H1 (cell line): Measurements from ENCODE around the gene SMOC2.

ENCODE experiments used
- CBX8 ChIP-seq: fragments of 300-800, 300-1000 bp; sonication (generic); IDR thresholded peaks from 2 replicates; pipeline ENCODE4 v1.7.1; 2016; ENCODE audit warnings: low read depth, low read length, borderline replicate concordance
- CREB1 ChIP-seq: IDR thresholded peaks from 2 replicates; pipeline ENCODE4 v1.6.1; 2012; ENCODE audit warnings: inconsistent platforms
- CTCF ChIP-seq, 3 experiments: IDR thresholded peaks; 1 replicate in 2 of 3; 2 replicates in 1 of 3; pipeline versions ENCODE4 v1.5.1 to v1.6.1; 2011; ENCODE audit warnings: low read length in 3 of 3, mild to moderate bottlenecking in 3 of 3, inconsistent platforms in 2 of 3, low read depth in 1 of 3, moderate library complexity in 1 of 3; ENCODE audit not compliant: insufficient read depth in 1 of 3; ENCODE audit errors: control extremely low read depth in 1 of 3
- MAX ChIP-seq: IDR thresholded peaks from 2 replicates; pipeline ENCODE4 v1.6.1; 2012; ENCODE audit warnings: inconsistent platforms
- RAD21 ChIP-seq, 2 experiments: IDR thresholded peaks in 1 of 2; conservative IDR thresholded peaks in 1 of 2; 2 replicates each; pipeline ENCODE4 v1.6.1; 2011; ENCODE audit warnings: low read depth in 2 of 2, low read length in 2 of 2, improper control_type of control experiment in 1 of 2, inconsistent platforms in 1 of 2, mild to moderate bottlenecking in 1 of 2, moderate library complexity in 1 of 2
- TAF1 ChIP-seq: IDR thresholded peaks from 2 replicates; pipeline ENCODE4 v1.6.1; 2011; ENCODE audit warnings: mild to moderate bottlenecking, low read depth, low read length
- USF2 ChIP-seq: IDR thresholded peaks from 2 replicates; pipeline ENCODE4 v1.6.1; 2011; ENCODE audit warnings: low read length, improper control_type of control experiment

GRCh38 chr6:168534265-168534664 is 93.3 kb downstream of the SMOC2 start:
- no peak for TF ChIP-seq CTCF (IDR thresholded peaks at IDR 0.05; ENCODE audit: control extremely low read depth in 1 of 3, insufficient read depth in 1 of 3, low read depth in 1 of 3, low read length in 3 of 3)
- no peak for TF ChIP-seq USF2
- TF ChIP-seq CREB1 = no peak
- no peak for TF ChIP-seq CBX8
- no peak for TF ChIP-seq TAF1
- no peak for TF ChIP-seq RAD21 (IDR thresholded peaks at IDR 0.05 in 1 of 2, conservative IDR thresholded peaks at IDR 0.05 in 1 of 2; ENCODE audit: low read depth in 2 of 2, low read length in 2 of 2)
- no peak for TF ChIP-seq MAX
